ENCODE measurements around the gene CTNNA2. TPM values are rescaled to one million over a fixed set of nuclear protein-coding genes. Genes with fewer than 3 reads are reported as not detected.

Gene CTNNA2
- polyA plus RNA-seq, 1 of the 3 experiments (the other 2 are of a cell fraction): 0.30 TPM

DNA sequence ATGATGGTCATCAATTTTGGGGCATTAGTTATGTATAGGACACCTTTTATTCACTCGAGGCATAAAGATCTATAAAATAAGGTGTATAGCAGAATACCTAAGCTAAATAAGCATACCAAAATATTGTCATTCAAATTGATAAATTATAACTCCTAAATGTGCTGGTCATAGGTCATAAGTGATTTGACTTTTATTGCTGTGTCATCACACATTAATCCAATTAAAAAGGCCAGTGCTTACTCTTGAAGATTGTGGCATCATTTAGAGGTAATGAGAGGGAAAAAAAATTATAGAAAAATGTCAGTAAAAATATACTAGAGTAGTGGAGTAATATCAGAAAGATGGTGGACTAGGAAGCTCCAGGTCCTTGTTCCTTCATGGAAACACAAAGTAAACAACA, 1138.6 kb downstream of the CTNNA2 start:
- DNase-seq: no peak
- H3K9ac ChIP-seq: no peak overlapping the region
- no peaks in the 10 kb centered on the region for H3K27me3 ChIP-seq (ENCODE audit: insufficient read depth)
- H3K79me2 ChIP-seq (ENCODE audit: insufficient read depth): no peaks in the 10 kb centered on the region
- no peak overlapping the region for H3K4me3 ChIP-seq (ENCODE audit: low read depth in 2 of 2, low read length in 1 of 2)
- no peaks in the 10 kb centered on the region for H3K36me3 ChIP-seq (replicated peaks in 1 of 2; ENCODE audit: control insufficient read depth in 1 of 2, insufficient read depth in 2 of 2, low read length in 1 of 2)
- ChIA-PET POLR2A (no interaction called here), CTCF (no interaction called here)
- TF ChIP-seq TCF12 (IDR thresholded peaks at IDR 0.05): no peak
- no peak for TF ChIP-seq FOXM1 (IDR thresholded peaks at IDR 0.05; ENCODE audit: low read depth)
- TF ChIP-seq NFIC (IDR thresholded peaks at IDR 0.05; ENCODE audit: borderline replicate concordance): no peak
- TF ChIP-seq GABPA (IDR thresholded peaks at IDR 0.05; ENCODE audit: low read depth): no peak
- TF ChIP-seq EP300 (IDR thresholded peaks at IDR 0.05; ENCODE audit: borderline replicate concordance in 1 of 2, low read depth in 1 of 2, low read length in 1 of 2): no peak
- TF ChIP-seq USF1 (IDR thresholded peaks at IDR 0.05; ENCODE audit: borderline replicate concordance, low read depth): no peak
- no peak for TF ChIP-seq MXI1 (IDR thresholded peaks at IDR 0.05; ENCODE audit: low read depth, low read length)
- no peak for TF ChIP-seq GATA2 (CRISPR knock-in tag; IDR thresholded peaks at IDR 0.05)
- no peak for TF ChIP-seq TAF1 (IDR thresholded peaks at IDR 0.05; ENCODE audit: borderline replicate concordance, low read depth, low read length)
- no peak for TF ChIP-seq EZH2phosphoT487 (IDR thresholded peaks at IDR 0.05; ENCODE audit: borderline replicate concordance, low read depth)
- TF ChIP-seq, protein P1, sequence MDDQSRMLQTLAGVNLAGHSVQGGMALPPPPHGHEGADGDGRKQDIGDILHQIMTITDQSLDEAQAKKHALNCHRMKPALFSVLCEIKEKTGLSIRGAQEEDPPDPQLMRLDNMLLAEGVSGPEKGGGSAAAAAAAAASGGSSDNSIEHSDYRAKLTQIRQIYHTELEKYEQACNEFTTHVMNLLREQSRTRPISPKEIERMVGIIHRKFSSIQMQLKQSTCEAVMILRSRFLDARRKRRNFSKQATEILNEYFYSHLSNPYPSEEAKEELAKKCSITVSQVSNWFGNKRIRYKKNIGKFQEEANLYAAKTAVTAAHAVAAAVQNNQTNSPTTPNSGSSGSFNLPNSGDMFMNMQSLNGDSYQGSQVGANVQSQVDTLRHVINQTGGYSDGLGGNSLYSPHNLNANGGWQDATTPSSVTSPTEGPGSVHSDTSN (IDR thresholded peaks at IDR 0.05): no peak
- no peak overlapping the region for H3K4me2 ChIP-seq
- H4K20me1 ChIP-seq (ENCODE audit: insufficient read depth): no peaks in the 10 kb centered on the region
- no peak overlapping the region for H3K27ac ChIP-seq (ENCODE audit: low read depth in 2 of 2, low read length in 1 of 2)
- no peaks in the 10 kb centered on the region for H3F3A ChIP-seq (replicated peaks; ENCODE audit: insufficient read depth)
- H2AFZ ChIP-seq (ENCODE audit: low read depth): no peak overlapping the region
- no peaks in the 10 kb centered on the region for H3K9me3 ChIP-seq
- H3K9me2 ChIP-seq: no peaks in the 10 kb centered on the region
- WGBS (ENCODE audit: low lambda C conversion rate): 3% methylated on average over 1 of the region's 1 CpG
- no peaks in the 10 kb centered on the region for H3K4me1 ChIP-seq (ENCODE audit: control insufficient read depth in 1 of 2, insufficient read depth in 2 of 2, low read depth in 1 of 2, low read length in 1 of 2)

GRCh38 chr2:80655265-80655664, 1142.4 kb downstream of the CTNNA2 start:
- H3K9me3 ChIP-seq: no peaks in the 10 kb centered on the region
- 12% methylated on average over 1 of the region's 1 CpG for WGBS (ENCODE audit: low lambda C conversion rate)
- no peaks in the 10 kb centered on the region for H3K36me3 ChIP-seq (replicated peaks in 1 of 2; ENCODE audit: control insufficient read depth in 1 of 2, insufficient read depth in 2 of 2, low read length in 1 of 2)
- H3K79me2 ChIP-seq (ENCODE audit: insufficient read depth): no peaks in the 10 kb centered on the region
- H3K9me2 ChIP-seq: no peaks in the 10 kb centered on the region
- H4K20me1 ChIP-seq (ENCODE audit: insufficient read depth): no peaks in the 10 kb centered on the region
- H3K9ac ChIP-seq: no peak overlapping the region
- no peak overlapping the region for H3K27ac ChIP-seq (ENCODE audit: low read depth in 2 of 2, low read length in 1 of 2)
- no peak overlapping the region for H2AFZ ChIP-seq (ENCODE audit: low read depth)
- H3F3A ChIP-seq (replicated peaks; ENCODE audit: insufficient read depth): no peaks in the 10 kb centered on the region
- no peaks in the 10 kb centered on the region for H3K4me1 ChIP-seq (ENCODE audit: control insufficient read depth in 1 of 2, insufficient read depth in 2 of 2, low read depth in 1 of 2, low read length in 1 of 2)
- H3K4me2 ChIP-seq: no peak overlapping the region
- no peak overlapping the region for H3K4me3 ChIP-seq (ENCODE audit: low read depth in 2 of 2, low read length in 1 of 2)
- no peak for DNase-seq
- H3K27me3 ChIP-seq (ENCODE audit: insufficient read depth): no peaks in the 10 kb centered on the region
- POLR2A ChIA-PET: no interaction called here
- CTCF ChIA-PET: no interaction called here
- TF ChIP-seq FOXJ3 (CRISPR knock-in tag; IDR thresholded peaks at IDR 0.05) (no peak), GATA2 (CRISPR knock-in tag; IDR thresholded peaks at IDR 0.05) (no peak), YY1 (IDR thresholded peaks at IDR 0.05; ENCODE audit: low read depth) (no peak), POLR2AphosphoS5 (IDR thresholded peaks at IDR 0.05; ENCODE audit: low read depth, low read length) (no peak), USF2 (IDR thresholded peaks at IDR 0.05; ENCODE audit: borderline replicate concordance, low read depth, low read length) (no peak), REST (IDR thresholded peaks at IDR 0.05; ENCODE audit: low read depth, low read length) (no peak), TCF12 (IDR thresholded peaks at IDR 0.05) (no peak), ZBTB33 (IDR thresholded peaks at IDR 0.05; ENCODE audit: borderline replicate concordance, low read depth) (no peak), RFX5 (IDR thresholded peaks at IDR 0.05; ENCODE audit: low read length) (no peak), NFIC (IDR thresholded peaks at IDR 0.05; ENCODE audit: borderline replicate concordance) (no peak), ELF1 (IDR thresholded peaks at IDR 0.05) (no peak), GABPA (IDR thresholded peaks at IDR 0.05; ENCODE audit: low read depth) (no peak)
- TF ChIP-seq, protein P1 (IDR thresholded peaks at IDR 0.05): no peak

Measured in SK-N-SH (cell line).